Hepatocyte (in vitro differentiated cells): ENCODE measurements around the gene REM2.

Experiments used
- CTCF ChIP-seq: fragments of 200-600 bp; sonication (generic); IDR thresholded peaks from 2 replicates; pipeline ENCODE4 v1.5.1; 2016; ENCODE audit warnings: antibody characterized with exemption, mild to moderate bottlenecking; ENCODE audit not compliant: poor library complexity
- EZH2 ChIP-seq: fragments of 200-600 bp; sonication (generic); IDR thresholded peaks from 2 replicates; pipeline ENCODE4 v1.6.1; 2016; ENCODE audit warnings: antibody characterized with exemption, mild to moderate bottlenecking, borderline replicate concordance

GRCh38 chr14:22875003-22875747 is 7.8 kb upstream of the REM2 start:
- TF ChIP-seq CTCF (no peak), EZH2 (no peak)
